Liver (tissue), 9 donors: ENCODE measurements around the gene VPS13C. TPM values are rescaled to one million over a fixed set of nuclear protein-coding genes. Genes with fewer than 3 reads are reported as not detected.

Source experiments
- DNase-seq: peaks from one replicate; pipeline ENCODE4 v3.0.0-alpha.2; 2017; ENCODE audit warnings: low spot score
- H3K27ac ChIP-seq, 2 donors: one replicate each; pipeline ENCODE4 v1.7.0; 2013; ENCODE audit warnings: inconsistent platforms in 2 of 2, low read length in 2 of 2, control low read depth in 1 of 2, low read depth in 1 of 2, mild to moderate bottlenecking in 1 of 2
- H3K27me3 ChIP-seq, 4 donors: one replicate each; pipeline versions ENCODE4 v1.6.1 to v1.7.0; 2013; ENCODE audit warnings: low read length in 3 of 4, inconsistent platforms in 1 of 4, mild to moderate bottlenecking in 1 of 4, moderate library complexity in 1 of 4; ENCODE audit not compliant: control insufficient read depth in 4 of 4, insufficient read depth in 4 of 4
- H3K36me3 ChIP-seq, 4 donors: one replicate each; pipeline versions ENCODE4 v1.6.1 to v1.7.0; 2013; ENCODE audit warnings: low read length in 3 of 4, mild to moderate bottlenecking in 3 of 4, low read depth in 1 of 4, moderate library complexity in 1 of 4; ENCODE audit not compliant: control insufficient read depth in 4 of 4, insufficient read depth in 3 of 4
- H3K4me1 ChIP-seq, 4 donors: one replicate each; pipeline versions ENCODE4 v1.6.1 to v1.7.0; 2013; ENCODE audit warnings: low read length in 3 of 4, mild to moderate bottlenecking in 3 of 4, moderate library complexity in 1 of 4; ENCODE audit not compliant: control insufficient read depth in 4 of 4, insufficient read depth in 4 of 4
- H3K4me3 ChIP-seq, 3 donors: one replicate each; pipeline versions ENCODE4 v1.6.1 to v1.7.0; 2013; ENCODE audit warnings: low read length in 3 of 3, control low read depth in 1 of 3, low read depth in 1 of 3, mild to moderate bottlenecking in 1 of 3
- H3K9ac ChIP-seq, 2 donors: one replicate each; pipeline ENCODE4 v1.7.0; 2013; ENCODE audit warnings: low read length in 2 of 2, mild to moderate bottlenecking in 2 of 2, moderate library complexity in 2 of 2, control low read depth in 1 of 2, low read depth in 1 of 2
- H3K9me3 ChIP-seq, 4 donors: one replicate each; pipeline versions ENCODE4 v1.6.1 to v1.7.0; 2013; ENCODE audit warnings: low read length in 3 of 4; ENCODE audit not compliant: control insufficient read depth in 4 of 4
- EGR1 ChIP-seq, 2 donors: IDR thresholded peaks; 2 replicates each; pipeline ENCODE4 v1.6.1; 2016 to 2018; ENCODE audit warnings: antibody characterized with exemption in 2 of 2, low read depth in 2 of 2
- FOXA1 ChIP-seq: IDR thresholded peaks from 2 replicates; pipeline ENCODE4 v1.6.1; 2016; ENCODE audit warnings: antibody characterized with exemption
- FOXA2 ChIP-seq: IDR thresholded peaks from 2 replicates; pipeline ENCODE4 v1.6.1; 2016; ENCODE audit warnings: antibody characterized with exemption
- GABPA ChIP-seq, 2 donors: IDR thresholded peaks in 1 of 2; conservative IDR thresholded peaks in 1 of 2; 2 replicates each; pipeline ENCODE4 v1.6.1; 2016; ENCODE audit warnings: antibody characterized with exemption in 2 of 2, mild to moderate bottlenecking in 1 of 2, moderate library complexity in 1 of 2
- HNF4A ChIP-seq, 2 donors: conservative IDR thresholded peaks; 2 replicates each; pipeline ENCODE4 v1.6.1; 2016; ENCODE audit warnings: antibody characterized with exemption in 2 of 2, mild to moderate bottlenecking in 2 of 2
- HNF4G ChIP-seq: IDR thresholded peaks from 2 replicates; pipeline ENCODE4 v1.6.1; 2016; ENCODE audit warnings: antibody characterized with exemption
- JUND ChIP-seq, 2 donors: IDR thresholded peaks; 2 replicates each; pipeline ENCODE4 v1.6.1; 2016; ENCODE audit warnings: antibody characterized with exemption in 2 of 2
- MAX ChIP-seq: IDR thresholded peaks from 2 replicates; pipeline ENCODE4 v1.6.1; 2016; ENCODE audit warnings: antibody characterized with exemption
- NR2F2 ChIP-seq: IDR thresholded peaks from 2 replicates; pipeline ENCODE4 v1.6.1; 2016; ENCODE audit warnings: antibody characterized with exemption
- RAD21 ChIP-seq, 2 donors: IDR thresholded peaks; 2 replicates each; pipeline ENCODE4 v1.6.1; 2016; ENCODE audit warnings: antibody characterized with exemption in 2 of 2, mild to moderate bottlenecking in 2 of 2
- RXRA ChIP-seq, 2 donors: IDR thresholded peaks; 2 replicates each; pipeline ENCODE4 v1.6.1; 2017 to 2018; ENCODE audit warnings: antibody characterized with exemption in 2 of 2, mild to moderate bottlenecking in 1 of 2
- SP1 ChIP-seq: IDR thresholded peaks from 2 replicates; pipeline ENCODE4 v1.6.1; 2018; ENCODE audit warnings: antibody characterized with exemption, mild to moderate bottlenecking
- TAF1 ChIP-seq: conservative IDR thresholded peaks from 2 replicates; pipeline ENCODE4 v1.6.1; 2016; ENCODE audit warnings: antibody characterized with exemption, mild to moderate bottlenecking
- YY1 ChIP-seq: IDR thresholded peaks from 2 replicates; pipeline ENCODE4 v1.6.1; 2016; ENCODE audit warnings: antibody characterized with exemption, mild to moderate bottlenecking
- ZBTB33 ChIP-seq: IDR thresholded peaks from 2 replicates; pipeline ENCODE4 v1.6.1; 2016; ENCODE audit warnings: antibody characterized with exemption
- WGBS: extraction: QIAGEN DNeasy Blood & Tissue Kit; methylation state at CpG from one replicate; pipeline ENCODE4 v1.1.7; 2013; 5-methylcytosine and 5-hydroxymethylcytosine counted together
- polyA plus RNA-seq, 2 donors: library from polyadenylated mRNA; stranded (reverse) in 1 of 2; unstranded in 1 of 2; fragments of 200-250 nt in 1 of 2; fragments of >200 nt in 1 of 2; fragmentation: Nextera tagmentation in 1 of 2; extraction: Ambion mirVana in 1 of 2; gene quantifications; one replicate each; pipeline versions ENCODE4 v1.2.1 to v1.2.3, GENCODE V29; 2013 to 2015
- total RNA-seq, 2 donors: library from RNA; depleted of rRNA; stranded (reverse); fragments of >200 nt; gene quantifications; one replicate each; pipeline ENCODE4 v1.2.3, GENCODE V29; 2014
- TF ChIP-seq, protein P1 (sequence below): fragments of 150-350 bp; IDR thresholded peaks from 2 replicates; pipeline ENCODE4 v1.5.1; 2017; ENCODE audit warnings: improper control_type of control experiment, low read depth, low read length; ENCODE audit not compliant: missing input control
- TF ChIP-seq, protein P2 (sequence below): IDR thresholded peaks from 2 replicates; pipeline ENCODE4 v1.6.1; 2016; ENCODE audit warnings: antibody characterized with exemption
- TF ChIP-seq, protein P3 (sequence below): IDR thresholded peaks from 2 replicates; pipeline ENCODE4 v1.6.1; 2016; ENCODE audit warnings: antibody characterized with exemption, mild to moderate bottlenecking
- donor health status: healthy.
- donor health status: healthy.
- donor health status: healthy.
- donor health status: healthy.
- donor health status: healthy.

The VPS13C gene
- total and polyA plus RNA-seq, 4 donors: 5.4 to 42.0 (median 17.4) TPM

DNA sequence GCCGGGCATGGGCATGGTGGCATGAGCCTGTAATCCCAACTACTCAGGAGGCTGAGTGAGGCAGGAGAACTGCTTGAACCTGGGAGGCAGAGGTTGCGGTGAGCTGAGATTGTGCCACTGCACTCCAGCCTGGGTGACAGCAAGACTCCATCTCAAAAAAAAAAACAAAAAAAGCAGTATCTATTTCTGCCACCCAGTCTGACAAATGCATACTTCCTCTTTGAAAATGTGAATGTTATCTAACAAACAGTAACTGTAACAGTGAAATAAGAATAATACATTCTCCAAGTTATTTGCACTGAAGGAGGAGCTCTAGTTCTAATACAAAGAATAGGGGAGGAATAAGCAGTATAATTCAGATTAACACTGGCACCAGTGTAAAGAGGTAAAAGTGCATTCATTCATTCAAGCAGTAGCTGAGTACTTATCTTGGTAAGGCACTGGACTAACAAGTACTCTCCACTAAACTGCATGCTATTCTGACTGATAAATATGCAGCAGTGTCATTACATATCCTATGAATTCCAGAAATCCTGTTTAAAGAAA lies 12.9 kb downstream of the VPS13C start:
- Histone ChIP-seq H3K4me3 (no peak overlapping the region), H3K9me3 (no peaks in the 10 kb centered on the region), H3K9ac (no peak overlapping the region), H3K36me3 (no peaks in the 10 kb centered on the region), H3K27ac (no peak overlapping the region), H3K4me1 (peaks cover 0 to 2% (median 0%) of the 10 kb centered on the region in 4 donors), H3K27me3 (no peaks in the 10 kb centered on the region)
- TF ChIP-seq RAD21 (IDR thresholded peaks at IDR 0.05) (no peak), SP1 (no peak), MAX (no peak), HNF4G (no peak), YY1 (no peak), NR2F2 (no peak), FOXA1 (no peak), EGR1 (IDR thresholded peaks at IDR 0.05; ENCODE audit: low read depth in 2 of 2) (no peak), HNF4A (conservative IDR thresholded peaks at IDR 0.05) (no peak), RXRA (IDR thresholded peaks at IDR 0.05) (no peak), FOXA2 (no peak), ZBTB33 (no peak), GABPA (IDR thresholded peaks at IDR 0.05 in 1 of 2, conservative IDR thresholded peaks at IDR 0.05 in 1 of 2) (no peak), JUND (IDR thresholded peaks at IDR 0.05) (no peak), TAF1 (no peak)
- TF ChIP-seq, protein P1, sequence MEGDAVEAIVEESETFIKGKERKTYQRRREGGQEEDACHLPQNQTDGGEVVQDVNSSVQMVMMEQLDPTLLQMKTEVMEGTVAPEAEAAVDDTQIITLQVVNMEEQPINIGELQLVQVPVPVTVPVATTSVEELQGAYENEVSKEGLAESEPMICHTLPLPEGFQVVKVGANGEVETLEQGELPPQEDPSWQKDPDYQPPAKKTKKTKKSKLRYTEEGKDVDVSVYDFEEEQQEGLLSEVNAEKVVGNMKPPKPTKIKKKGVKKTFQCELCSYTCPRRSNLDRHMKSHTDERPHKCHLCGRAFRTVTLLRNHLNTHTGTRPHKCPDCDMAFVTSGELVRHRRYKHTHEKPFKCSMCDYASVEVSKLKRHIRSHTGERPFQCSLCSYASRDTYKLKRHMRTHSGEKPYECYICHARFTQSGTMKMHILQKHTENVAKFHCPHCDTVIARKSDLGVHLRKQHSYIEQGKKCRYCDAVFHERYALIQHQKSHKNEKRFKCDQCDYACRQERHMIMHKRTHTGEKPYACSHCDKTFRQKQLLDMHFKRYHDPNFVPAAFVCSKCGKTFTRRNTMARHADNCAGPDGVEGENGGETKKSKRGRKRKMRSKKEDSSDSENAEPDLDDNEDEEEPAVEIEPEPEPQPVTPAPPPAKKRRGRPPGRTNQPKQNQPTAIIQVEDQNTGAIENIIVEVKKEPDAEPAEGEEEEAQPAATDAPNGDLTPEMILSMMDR: no peak
- TF ChIP-seq, protein P2, sequence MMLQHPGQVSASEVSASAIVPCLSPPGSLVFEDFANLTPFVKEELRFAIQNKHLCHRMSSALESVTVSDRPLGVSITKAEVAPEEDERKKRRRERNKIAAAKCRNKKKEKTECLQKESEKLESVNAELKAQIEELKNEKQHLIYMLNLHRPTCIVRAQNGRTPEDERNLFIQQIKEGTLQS: no peak
- TF ChIP-seq, protein P3, sequence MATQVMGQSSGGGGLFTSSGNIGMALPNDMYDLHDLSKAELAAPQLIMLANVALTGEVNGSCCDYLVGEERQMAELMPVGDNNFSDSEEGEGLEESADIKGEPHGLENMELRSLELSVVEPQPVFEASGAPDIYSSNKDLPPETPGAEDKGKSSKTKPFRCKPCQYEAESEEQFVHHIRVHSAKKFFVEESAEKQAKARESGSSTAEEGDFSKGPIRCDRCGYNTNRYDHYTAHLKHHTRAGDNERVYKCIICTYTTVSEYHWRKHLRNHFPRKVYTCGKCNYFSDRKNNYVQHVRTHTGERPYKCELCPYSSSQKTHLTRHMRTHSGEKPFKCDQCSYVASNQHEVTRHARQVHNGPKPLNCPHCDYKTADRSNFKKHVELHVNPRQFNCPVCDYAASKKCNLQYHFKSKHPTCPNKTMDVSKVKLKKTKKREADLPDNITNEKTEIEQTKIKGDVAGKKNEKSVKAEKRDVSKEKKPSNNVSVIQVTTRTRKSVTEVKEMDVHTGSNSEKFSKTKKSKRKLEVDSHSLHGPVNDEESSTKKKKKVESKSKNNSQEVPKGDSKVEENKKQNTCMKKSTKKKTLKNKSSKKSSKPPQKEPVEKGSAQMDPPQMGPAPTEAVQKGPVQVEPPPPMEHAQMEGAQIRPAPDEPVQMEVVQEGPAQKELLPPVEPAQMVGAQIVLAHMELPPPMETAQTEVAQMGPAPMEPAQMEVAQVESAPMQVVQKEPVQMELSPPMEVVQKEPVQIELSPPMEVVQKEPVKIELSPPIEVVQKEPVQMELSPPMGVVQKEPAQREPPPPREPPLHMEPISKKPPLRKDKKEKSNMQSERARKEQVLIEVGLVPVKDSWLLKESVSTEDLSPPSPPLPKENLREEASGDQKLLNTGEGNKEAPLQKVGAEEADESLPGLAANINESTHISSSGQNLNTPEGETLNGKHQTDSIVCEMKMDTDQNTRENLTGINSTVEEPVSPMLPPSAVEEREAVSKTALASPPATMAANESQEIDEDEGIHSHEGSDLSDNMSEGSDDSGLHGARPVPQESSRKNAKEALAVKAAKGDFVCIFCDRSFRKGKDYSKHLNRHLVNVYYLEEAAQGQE: no peak
- WGBS: 84% methylated on average over 2 of the region's 2 CpGs
- DNase-seq: no peak
